ENCODE measurements around the gene INTS2.

- TF ChIP-seq POLR2AphosphoS2 (conservative IDR thresholded peaks at IDR 0.05; ENCODE audit: low read length) (no peak), POLR2A (IDR thresholded peaks at IDR 0.05; ENCODE audit: low read length) (no peak), HEYL (CRISPR knock-in tag; IDR thresholded peaks at IDR 0.05) (no peak), CTCF (IDR thresholded peaks at IDR 0.05) (no peak), MYC (IDR thresholded peaks at IDR 0.05; ENCODE audit: borderline replicate concordance, low read length) (no peak), HOXA7 (CRISPR knock-in tag; IDR thresholded peaks at IDR 0.05) (no peak), RAD21 (conservative IDR thresholded peaks at IDR 0.05 in 1 of 2, IDR thresholded peaks at IDR 0.05 in 1 of 2) (no peak), RFX5 (IDR thresholded peaks at IDR 0.05) (no peak)
Observed at GRCh38 chr17:61835606-61836005, 92.2 kb downstream of the INTS2 start.
